WERI-Rb-1 (cell line): Measurements from ENCODE around the gene SUGP2.

Source experiments
- DNase-seq: peaks from one replicate; pipeline ENCODE4 v3.0.0-alpha.2; 2020
- H3K27ac ChIP-seq: fragments of 250-450 bp; sonication (Bioruptor Pico); 2 replicates; pipeline ENCODE4 v1.5.1; 2020; ENCODE audit warnings: mild to moderate bottlenecking, moderate library complexity
- H3K27me3 ChIP-seq: fragments of 250-450 bp; sonication (Bioruptor Pico); 2 replicates; pipeline ENCODE4 v1.5.1; 2021; ENCODE audit warnings: mild to moderate bottlenecking, low read depth, moderate library complexity; ENCODE audit not compliant: insufficient read depth, severe bottlenecking
- H3K36me3 ChIP-seq: fragments of 250-450 bp; sonication (Bioruptor Pico); 2 replicates; pipeline ENCODE4 v1.5.1; 2020; ENCODE audit warnings: mild to moderate bottlenecking, moderate library complexity
- H3K4me3 ChIP-seq: 2 replicates; pipeline ENCODE4 v1.5.1; 2011; ENCODE audit warnings: low read depth, mild to moderate bottlenecking, control low read depth, low read length
- H3K9me3 ChIP-seq: fragments of 250-450 bp; sonication (Bioruptor Pico); 2 replicates; pipeline ENCODE4 v1.5.1; 2021; ENCODE audit warnings: mild to moderate bottlenecking, moderate library complexity; ENCODE audit not compliant: severe bottlenecking
- TF ChIP-seq, protein P1 (sequence below): IDR thresholded peaks from 2 replicates; pipeline ENCODE4 v1.5.1; 2011; ENCODE audit warnings: low read depth, mild to moderate bottlenecking, control low read depth, inconsistent platforms, low read length

SUGP2 gene

DNA sequence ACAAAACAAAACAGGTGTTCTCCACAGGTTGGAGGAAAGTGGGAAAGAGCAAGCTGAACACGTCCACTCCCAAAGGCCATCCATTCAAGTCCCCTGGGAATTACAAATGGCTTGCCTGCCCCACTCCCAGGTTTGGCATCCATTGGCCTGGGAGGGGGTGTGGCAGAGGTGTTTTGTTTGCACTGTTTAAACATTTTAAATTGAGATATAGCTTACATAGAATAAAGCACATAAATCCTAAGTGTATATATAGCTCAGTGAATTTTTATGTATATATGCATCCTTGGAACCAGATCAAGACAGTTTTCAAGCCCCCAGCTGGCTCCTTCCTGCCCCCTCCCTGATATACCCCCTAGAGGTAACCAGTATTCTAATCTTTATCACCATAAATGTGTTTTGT is 43.2 kb upstream of the SUGP2 start:
- no peak for DNase-seq
- no peaks in the 10 kb centered on the region for H3K27me3 ChIP-seq
- no peak overlapping the region for H3K27ac ChIP-seq
- TF ChIP-seq, protein P1, sequence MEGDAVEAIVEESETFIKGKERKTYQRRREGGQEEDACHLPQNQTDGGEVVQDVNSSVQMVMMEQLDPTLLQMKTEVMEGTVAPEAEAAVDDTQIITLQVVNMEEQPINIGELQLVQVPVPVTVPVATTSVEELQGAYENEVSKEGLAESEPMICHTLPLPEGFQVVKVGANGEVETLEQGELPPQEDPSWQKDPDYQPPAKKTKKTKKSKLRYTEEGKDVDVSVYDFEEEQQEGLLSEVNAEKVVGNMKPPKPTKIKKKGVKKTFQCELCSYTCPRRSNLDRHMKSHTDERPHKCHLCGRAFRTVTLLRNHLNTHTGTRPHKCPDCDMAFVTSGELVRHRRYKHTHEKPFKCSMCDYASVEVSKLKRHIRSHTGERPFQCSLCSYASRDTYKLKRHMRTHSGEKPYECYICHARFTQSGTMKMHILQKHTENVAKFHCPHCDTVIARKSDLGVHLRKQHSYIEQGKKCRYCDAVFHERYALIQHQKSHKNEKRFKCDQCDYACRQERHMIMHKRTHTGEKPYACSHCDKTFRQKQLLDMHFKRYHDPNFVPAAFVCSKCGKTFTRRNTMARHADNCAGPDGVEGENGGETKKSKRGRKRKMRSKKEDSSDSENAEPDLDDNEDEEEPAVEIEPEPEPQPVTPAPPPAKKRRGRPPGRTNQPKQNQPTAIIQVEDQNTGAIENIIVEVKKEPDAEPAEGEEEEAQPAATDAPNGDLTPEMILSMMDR: no peak
- no peaks in the 10 kb centered on the region for H3K9me3 ChIP-seq
- no peaks in the 10 kb centered on the region for H3K36me3 ChIP-seq
- no peak overlapping the region for H3K4me3 ChIP-seq

DNA sequence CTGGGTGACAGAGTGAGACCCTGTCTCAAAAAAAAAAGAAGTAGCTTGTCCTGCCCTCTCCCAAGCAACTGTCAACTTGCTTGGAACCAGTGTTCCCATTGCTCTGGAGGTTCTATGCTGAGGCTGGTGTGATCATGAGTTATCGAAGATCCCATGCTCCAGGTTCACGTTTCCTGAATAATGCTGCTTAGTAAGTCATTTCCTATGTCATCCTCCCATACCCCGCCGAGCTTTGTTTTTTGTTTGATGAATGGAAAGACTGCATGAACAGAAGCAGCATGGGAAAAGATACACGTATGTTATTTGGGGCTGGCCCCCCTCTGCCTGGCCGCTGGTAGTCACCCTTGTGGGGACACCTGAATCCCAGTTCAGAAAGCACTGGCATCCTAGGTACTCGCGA is 41.8 kb upstream of the SUGP2 start:
- Histone ChIP-seq H3K9me3 (no peaks in the 10 kb centered on the region), H3K36me3 (no peaks in the 10 kb centered on the region), H3K27me3 (no peaks in the 10 kb centered on the region), H3K4me3 (no peak overlapping the region), H3K27ac (no peak overlapping the region)
- DNase-seq: no peak
- TF ChIP-seq, protein P1: no peak

DNA sequence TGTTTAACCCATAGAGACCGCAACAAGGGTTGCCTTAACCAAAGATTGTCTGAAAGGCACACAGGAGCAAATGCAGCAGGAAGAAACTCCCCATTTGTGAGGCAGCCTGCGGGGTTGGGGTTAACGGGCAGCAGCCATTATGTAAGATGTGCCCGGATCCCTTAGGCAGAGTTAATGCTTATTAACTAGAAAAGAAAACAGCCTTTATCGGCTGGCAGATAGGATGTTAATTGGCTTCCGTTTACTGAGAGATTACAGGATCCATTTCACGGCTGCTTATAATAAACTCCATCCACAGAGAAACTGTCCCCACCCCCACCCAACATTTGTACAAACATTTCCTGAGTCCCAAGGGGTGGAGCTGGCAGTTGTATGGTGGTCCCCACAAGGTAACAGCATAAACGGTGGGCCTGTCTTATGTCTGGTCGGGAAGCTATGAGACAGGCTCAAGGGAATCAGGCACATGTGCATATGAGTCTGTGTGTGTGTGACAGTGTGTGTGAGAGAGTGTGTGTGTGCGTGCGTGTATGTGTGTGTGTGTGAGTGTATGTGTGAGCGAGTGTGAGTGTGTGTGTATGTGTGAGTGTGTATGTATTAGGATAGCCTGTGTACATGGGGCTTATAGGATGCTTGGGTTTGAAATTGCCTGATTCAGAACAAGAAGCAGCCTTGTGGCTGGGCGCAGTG is 41.0 kb upstream of the SUGP2 start:
- TF ChIP-seq, protein P1: no peak
- H3K27me3 ChIP-seq: no peaks in the 10 kb centered on the region
- no peaks in the 10 kb centered on the region for H3K9me3 ChIP-seq
- H3K27ac ChIP-seq: no peak overlapping the region
- DNase-seq: no peak
- no peaks in the 10 kb centered on the region for H3K36me3 ChIP-seq
- H3K4me3 ChIP-seq: no peak overlapping the region

DNA sequence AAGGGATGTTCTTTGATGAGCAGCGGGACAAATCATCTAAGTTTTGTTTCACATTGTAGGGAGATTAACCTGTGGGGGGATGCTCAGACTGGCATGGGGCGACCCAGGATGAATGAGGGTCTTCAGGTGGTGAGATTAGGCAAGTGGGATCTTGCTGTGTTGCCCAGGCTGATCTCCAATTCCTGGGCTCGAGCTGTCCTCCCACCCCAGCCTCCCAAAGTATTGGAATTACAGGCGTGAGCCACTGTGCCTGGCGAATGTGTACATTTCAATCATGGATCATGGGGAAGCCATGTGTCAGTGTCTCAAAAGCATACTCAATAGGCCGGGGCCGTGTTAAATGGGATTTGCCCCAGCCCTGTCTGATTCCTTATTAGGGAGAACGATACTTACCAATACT is 38.6 kb upstream of the SUGP2 start:
- Histone ChIP-seq H3K27ac (no peak overlapping the region), H3K4me3 (no peak overlapping the region), H3K36me3 (no peaks in the 10 kb centered on the region), H3K9me3 (no peaks in the 10 kb centered on the region), H3K27me3 (no peaks in the 10 kb centered on the region)
- DNase-seq: no peak
- TF ChIP-seq, protein P1: no peak

DNA sequence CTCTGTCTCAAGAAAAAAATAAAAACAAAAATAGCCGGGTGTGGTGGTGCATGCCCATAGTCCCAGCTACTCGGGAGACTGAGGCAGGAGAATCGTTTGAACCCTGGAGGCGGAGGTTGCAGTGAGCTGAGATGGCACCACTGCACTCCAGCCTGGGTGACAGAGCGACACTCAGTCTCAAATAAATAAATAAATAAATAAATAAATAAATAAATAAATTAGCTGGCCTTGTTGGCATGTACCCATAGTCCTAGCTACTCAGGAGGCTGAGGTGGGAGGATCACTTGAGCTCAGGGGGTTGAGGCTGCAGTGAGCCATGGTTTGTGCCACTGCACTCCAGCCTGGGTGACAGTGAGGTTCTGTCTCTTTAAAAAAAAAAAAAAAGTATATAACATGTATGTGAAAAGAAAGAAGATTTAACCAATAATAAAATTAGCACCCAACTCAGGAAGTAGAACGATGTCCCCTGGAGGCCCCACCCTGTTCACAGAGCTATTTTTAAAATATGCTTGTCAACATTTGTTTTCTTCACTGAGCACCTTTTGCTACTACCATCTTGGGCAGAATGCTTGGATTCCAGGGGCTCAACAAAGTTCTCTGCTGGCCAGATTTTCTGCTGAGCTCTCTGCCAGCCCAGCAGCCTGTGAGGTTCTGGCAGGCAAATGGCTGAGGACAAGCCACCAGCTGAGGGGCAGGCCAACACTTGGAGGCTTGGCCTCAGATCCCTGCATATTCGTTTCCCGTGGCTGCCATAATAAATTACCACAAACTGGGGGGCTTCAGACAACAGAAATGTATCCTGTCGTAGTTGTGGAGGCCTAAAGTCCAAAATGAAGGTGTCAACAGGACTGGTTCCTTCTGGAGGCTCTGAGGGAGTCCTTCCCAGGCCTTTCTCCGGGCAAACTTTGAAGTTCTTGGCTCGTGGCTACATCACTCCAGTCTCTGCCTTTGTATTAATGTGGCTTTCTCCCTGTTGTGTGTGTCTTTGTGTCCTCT is 35.6 kb upstream of the SUGP2 start:
- no peaks in the 10 kb centered on the region for H3K9me3 ChIP-seq
- no peak for DNase-seq
- H3K27ac ChIP-seq: no peak overlapping the region
- H3K4me3 ChIP-seq: no peak overlapping the region
- H3K27me3 ChIP-seq: no peaks in the 10 kb centered on the region
- TF ChIP-seq, protein P1: no peak
- H3K36me3 ChIP-seq: no peaks in the 10 kb centered on the region
